ENCODE results near the gene ZC2HC1B. TPM values are rescaled to one million over a fixed set of nuclear protein-coding genes. Genes with fewer than 3 reads are reported as not detected.

ZC2HC1B gene
- polyA plus RNA-seq, 3 donors: not detected

- peak in 2 of 3 donors; percentile 8 to 26 for DNase-seq
- H3K4me2 ChIP-seq (replicated peaks; ENCODE audit: extremely low read depth, low read length, poor library complexity, severe bottlenecking): peak overlapping the region; percentile 87
- H3K36me3 ChIP-seq (replicated peaks in 1 of 2; ENCODE audit: control insufficient read depth in 1 of 2, insufficient read depth in 2 of 2, low read length in 2 of 2): peaks cover 32 to 38% of the 10 kb centered on the region in 2 donors
- intact Hi-C loops (cut with micrococcal nuclease): loop anchor here in 1 of 2 donors (5.0 kb wide), 1 partner anchor 254 kb away; the partner anchor contains the start of gene SF3B5
- H3K9ac ChIP-seq (ENCODE audit: insufficient read depth, low read length, poor library complexity, severe bottlenecking): peak overlapping the region; percentile 95
- peak overlapping the region; percentile 61 to 89 (median 72) for H3K4me3 ChIP-seq (replicated peaks in 1 of 3; ENCODE audit: low read depth in 2 of 3, low read length in 3 of 3)
- peak overlapping the region; percentile 97 for H2AFZ ChIP-seq (ENCODE audit: insufficient read depth, low read depth, low read length, poor library complexity, severe bottlenecking)
- 0% methylated on average over 9 of the region's 9 CpGs for WGBS (ENCODE audit: insufficient coverage)
- Mint-ChIP-seq H3K4me1 (peaks cover 23% of the 10 kb centered on the region), H3K27ac (peak overlapping the region; percentile 95 to 98 (median 97)), H3K36me3 (peaks cover 31 to 32% of the 10 kb centered on the region in 2 donors), H3K9me3 (peaks cover 0 to 2% (median 0%) of the 10 kb centered on the region in 7 donors), H3K27me3 (ENCODE audit: low read depth in 3 of 3) (no peaks in the 10 kb centered on the region), H3K4me3 (peak overlapping the region; percentile 89 to 96)
- no peaks in the 10 kb centered on the region for H3K9me3 ChIP-seq (replicated peaks in 1 of 2; ENCODE audit: control insufficient read depth in 1 of 2, insufficient read depth in 1 of 2, low read length in 2 of 2)
- peaks cover 26 to 31% of the 10 kb centered on the region in 2 donors for H3K4me1 ChIP-seq (ENCODE audit: control insufficient read depth in 1 of 2, insufficient read depth in 2 of 2, low read length in 2 of 2)
- no peaks in the 10 kb centered on the region for H4K20me1 ChIP-seq (ENCODE audit: insufficient read depth, low read length)
- no peak for TF ChIP-seq CTCF (IDR thresholded peaks at IDR 0.05)
- peaks cover 46% of the 10 kb centered on the region for H3K79me2 ChIP-seq (ENCODE audit: insufficient read depth, low read length)
- H3K27me3 ChIP-seq (ENCODE audit: control insufficient read depth in 2 of 2, insufficient read depth in 2 of 2, low read length in 2 of 2): no peaks in the 10 kb centered on the region
- H3K27ac ChIP-seq (ENCODE audit: low read depth in 1 of 2, low read length in 2 of 2): peak overlapping the region; percentile 81 to 97
These were observed 20.6 kb upstream of the ZC2HC1B start for GRCh38 chr6:143843677-143843999.

DNA sequence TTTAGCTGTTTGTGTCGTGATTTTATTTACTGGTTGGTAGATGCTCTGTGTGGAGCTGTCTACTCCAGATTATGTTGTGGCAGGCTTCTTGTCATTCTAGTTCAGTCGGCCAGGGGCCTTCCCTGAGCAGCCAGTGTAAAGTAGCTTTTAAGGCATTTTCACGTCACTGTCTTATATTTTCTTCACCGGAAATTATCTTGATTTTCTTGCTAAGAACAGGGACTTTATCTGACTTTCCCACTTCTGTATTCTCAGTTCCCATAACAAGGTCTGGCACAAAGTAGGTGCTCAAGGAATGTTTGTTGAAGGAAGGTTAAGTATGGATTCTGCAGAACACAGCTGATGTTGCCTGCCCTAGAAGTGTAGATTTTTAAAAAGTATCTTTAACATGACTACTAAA is 20.3 kb upstream of the ZC2HC1B start:
- Histone ChIP-seq H3K79me2 (ENCODE audit: insufficient read depth, low read length) (peaks cover 50% of the 10 kb centered on the region), H4K20me1 (ENCODE audit: insufficient read depth, low read length) (no peaks in the 10 kb centered on the region), H3K9ac (ENCODE audit: insufficient read depth, low read length, poor library complexity, severe bottlenecking) (peak overlapping the region; percentile 95), H3K4me3 (replicated peaks in 1 of 3; ENCODE audit: low read depth in 2 of 3, low read length in 3 of 3) (peak overlapping the region; percentile 61 to 89 (median 72)), H3K9me3 (replicated peaks in 1 of 2; ENCODE audit: control insufficient read depth in 1 of 2, insufficient read depth in 1 of 2, low read length in 2 of 2) (no peaks in the 10 kb centered on the region), H3K27me3 (ENCODE audit: control insufficient read depth in 2 of 2, insufficient read depth in 2 of 2, low read length in 2 of 2) (no peaks in the 10 kb centered on the region), H3K36me3 (replicated peaks in 1 of 2; ENCODE audit: control insufficient read depth in 1 of 2, insufficient read depth in 2 of 2, low read length in 2 of 2) (peaks cover 36 to 42% of the 10 kb centered on the region in 2 donors), H3K27ac (ENCODE audit: low read depth in 1 of 2, low read length in 2 of 2) (peak overlapping the region; percentile 81 to 97), H3K4me1 (ENCODE audit: control insufficient read depth in 1 of 2, insufficient read depth in 2 of 2, low read length in 2 of 2) (peaks cover 26 to 31% of the 10 kb centered on the region in 2 donors), H2AFZ (ENCODE audit: insufficient read depth, low read depth, low read length, poor library complexity, severe bottlenecking) (peak overlapping the region; percentile 97), H3K4me2 (replicated peaks; ENCODE audit: extremely low read depth, low read length, poor library complexity, severe bottlenecking) (peak overlapping the region; percentile 87)
- no peak for TF ChIP-seq CTCF (IDR thresholded peaks at IDR 0.05)
- no peaks in the 10 kb centered on the region for H3K27me3 Mint-ChIP-seq (ENCODE audit: low read depth in 3 of 3)
- peak overlapping the region; percentile 89 to 96 for H3K4me3 Mint-ChIP-seq
- peaks cover 35 to 36% of the 10 kb centered on the region in 2 donors for H3K36me3 Mint-ChIP-seq
- intact Hi-C loops (cut with micrococcal nuclease): loop anchor here in 1 of 2 donors (5.0 kb wide), 1 partner anchor 253 kb away; the partner anchor contains the start of gene SF3B5
- 0% methylated on average over 1 of the region's 4 CpGs for WGBS (ENCODE audit: insufficient coverage)
- no peak for DNase-seq
- peaks cover 23% of the 10 kb centered on the region for H3K4me1 Mint-ChIP-seq
- H3K9me3 Mint-ChIP-seq: peaks cover 0 to 2% (median 0%) of the 10 kb centered on the region in 7 donors
- H3K27ac Mint-ChIP-seq: peak overlapping the region; percentile 95 to 98 (median 97)

Data from CD14-positive monocyte (primary cell).